ENCODE data around the gene NME2. TPM values are rescaled to one million over a fixed set of nuclear protein-coding genes. Genes with fewer than 3 reads are reported as not detected.
"Not testable (repeated sequence)": the region's sequence is repeated elsewhere in the genome, so short reads cannot be mapped to it uniquely, and the experiment has no call there.

Gene NME2
- total RNA-seq, 1 donor from 2014 or later = 708 TPM

GRCh38 chr17:51159604-51160003 lies 6.6 kb upstream of the NME2 start:
- peaks cover 68% of the 10 kb centered on the region for H3K36me3 Mint-ChIP-seq (ENCODE audit: low read depth)
- intact Hi-C loops (cut with micrococcal nuclease) = loop anchor here (10.0 kb wide), 1 partner anchor 785 kb away; the partner anchor contains the start of genes EME1 and MRPL27

GRCh38 chr17:51161541-51161940 lies 4.7 kb upstream of the NME2 start:
- Mint-ChIP-seq H3K4me3 (ENCODE audit: low read depth) (no peak overlapping the region), H3K27me3 (ENCODE audit: low read depth) (no peaks in the 10 kb centered on the region), H3K9me3 (no peaks in the 10 kb centered on the region), H3K36me3 (ENCODE audit: low read depth) (peaks cover 82% of the 10 kb centered on the region), H3K4me1 (ENCODE audit: low read depth) (peaks cover 24% of the 10 kb centered on the region), H3K27ac (no peak overlapping the region)
- intact Hi-C loops (cut with micrococcal nuclease) = no loop called here
- no peak for DNase-seq (ENCODE audit: low spot score)

More at GRCh38 chr17:51159604-51160003, 6.6 kb upstream of the NME2 start:
- Mint-ChIP-seq H3K4me1 (ENCODE audit: low read depth) (peaks cover 21% of the 10 kb centered on the region), H3K27me3 (ENCODE audit: low read depth) (no peaks in the 10 kb centered on the region), H3K4me3 (ENCODE audit: low read depth) (no peak overlapping the region), H3K9me3 (no peaks in the 10 kb centered on the region), H3K27ac (no peak overlapping the region)
- no peak for DNase-seq (ENCODE audit: low spot score)

DNA sequence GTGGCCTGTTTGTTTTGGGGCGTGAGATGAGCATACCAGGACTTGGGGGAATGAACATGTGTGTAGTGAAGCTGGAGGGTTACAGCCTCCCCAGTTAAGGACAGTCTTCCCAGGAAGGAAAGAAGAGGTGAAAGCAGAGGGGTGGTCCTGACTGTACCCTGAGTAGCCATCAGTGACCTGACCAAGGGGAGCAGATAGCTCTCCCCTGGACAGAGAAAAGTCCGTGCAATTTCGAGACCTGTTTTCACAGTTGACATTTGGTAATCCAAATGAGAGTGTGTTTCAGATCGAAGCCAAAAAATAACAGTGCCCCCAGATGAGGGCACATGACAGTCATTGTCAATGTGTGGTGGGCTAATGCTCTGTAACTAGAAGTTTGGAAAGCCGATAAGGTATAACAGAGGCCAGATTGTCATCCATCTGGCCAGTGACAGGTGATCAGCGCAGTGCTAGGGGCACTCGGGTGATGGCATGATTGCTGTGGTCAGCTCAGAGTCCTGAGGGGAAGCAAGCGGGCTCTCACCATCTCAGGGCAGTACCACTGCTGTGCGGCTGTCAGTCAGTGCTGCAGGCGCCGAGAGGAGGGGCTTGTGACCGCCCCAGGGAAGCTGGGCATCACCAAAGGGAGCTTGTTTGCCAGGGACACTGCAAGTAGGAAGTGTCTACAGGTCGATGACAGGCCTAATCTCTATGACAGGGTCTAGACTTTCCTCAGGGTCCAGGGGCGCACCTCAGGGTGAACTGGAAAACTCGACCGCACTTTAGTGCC lies 1.1 kb upstream of the NME2 start:
- no peak for DNase-seq (ENCODE audit: low spot score)
- intact Hi-C loops (cut with micrococcal nuclease) = loop anchor here (5.0 kb wide), 4 partner anchors 43 to 298 kb away; partner anchors contain the start of genes MBTD1, SPAG9, TOB1 and UTP18
- Mint-ChIP-seq H3K27ac (peak overlapping the region; percentile 90), H3K27me3 (ENCODE audit: low read depth) (no peaks in the 10 kb centered on the region), H3K9me3 (no peaks in the 10 kb centered on the region), H3K36me3 (ENCODE audit: low read depth) (peaks cover 83% of the 10 kb centered on the region), H3K4me1 (ENCODE audit: low read depth) (peaks cover 28% of the 10 kb centered on the region), H3K4me3 (ENCODE audit: low read depth) (peak overlapping the region; percentile 86)

- Mint-ChIP-seq H3K27ac (peak overlapping the region; percentile 90), H3K9me3 (no peaks in the 10 kb centered on the region), H3K4me1 (ENCODE audit: low read depth) (peaks cover 26% of the 10 kb centered on the region), H3K36me3 (ENCODE audit: low read depth) (peaks cover 84% of the 10 kb centered on the region), H3K4me3 (ENCODE audit: low read depth) (peak overlapping the region; percentile 86), H3K27me3 (ENCODE audit: low read depth) (no peaks in the 10 kb centered on the region)
- peak; percentile 11 for DNase-seq (ENCODE audit: low spot score)
- intact Hi-C loops (cut with micrococcal nuclease) = loop anchor here (1.0 to 5.0 kb wide), 5 partner anchors 12 to 298 kb away; partner anchors contain the start of genes MBTD1, NME1, SPAG9 and TOB1
These were observed 472 bp upstream of the NME2 start for GRCh38 chr17:51165680-51166197.

DNA sequence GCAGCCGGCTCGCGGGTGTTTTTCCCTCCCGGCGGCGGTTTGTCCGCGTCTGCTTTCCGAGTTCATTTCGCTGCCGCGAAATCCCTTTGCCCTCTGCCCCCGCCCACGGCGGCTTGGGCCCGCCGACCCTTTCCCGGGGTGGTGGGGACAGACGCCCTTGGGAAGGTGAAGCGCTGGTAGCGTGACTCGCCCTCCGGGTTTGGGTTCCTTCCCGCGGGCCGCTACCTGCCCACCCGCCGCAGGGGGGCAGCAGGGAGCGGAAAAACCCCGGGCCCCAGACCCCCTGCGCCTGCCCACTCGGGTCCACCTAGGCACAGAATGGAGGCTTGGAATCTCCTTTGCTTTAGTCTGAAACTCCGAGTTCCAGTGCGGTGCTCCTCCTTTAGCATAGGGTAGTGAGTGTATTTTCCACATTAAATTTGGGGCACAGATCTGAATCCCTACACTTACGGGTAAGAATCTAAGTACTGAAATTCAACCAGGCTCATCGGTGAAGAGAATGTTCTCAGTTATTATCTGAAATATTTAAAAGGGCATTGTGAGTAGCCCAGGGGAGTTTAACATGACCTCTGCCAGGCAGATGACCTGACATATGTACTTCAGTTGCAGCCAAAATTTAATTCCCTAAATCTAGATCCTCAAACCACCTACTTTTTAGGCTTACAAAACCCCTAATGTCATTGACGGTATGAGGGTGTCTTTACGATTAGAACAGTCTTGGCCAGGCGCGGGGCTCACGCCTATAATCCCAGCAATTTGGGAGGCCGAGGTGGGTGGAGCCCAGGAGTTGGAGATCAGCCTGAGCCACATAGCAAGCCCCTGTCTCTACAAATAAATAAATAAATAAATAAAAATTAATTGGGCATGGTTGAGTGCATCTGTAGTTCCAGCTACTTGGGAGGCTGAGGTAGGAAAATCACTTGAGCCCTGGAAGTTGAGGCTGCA lies 1.0 kb downstream of the NME2 start:
- intact Hi-C loops (cut with micrococcal nuclease) = loop anchor here (1.0 to 5.0 kb wide), 5 partner anchors 14 to 300 kb away; partner anchors contain the start of genes MBTD1, NME1, SPAG9 and TOB1
- Mint-ChIP-seq H3K4me3 (ENCODE audit: low read depth) (peak overlapping the region; percentile 89), H3K36me3 (ENCODE audit: low read depth) (peaks cover 84% of the 10 kb centered on the region), H3K27me3 (ENCODE audit: low read depth) (no peaks in the 10 kb centered on the region), H3K9me3 (no peaks in the 10 kb centered on the region), H3K27ac (peak overlapping the region; percentile 85), H3K4me1 (ENCODE audit: low read depth) (peaks cover 26% of the 10 kb centered on the region)
- peak; percentile 63 for DNase-seq (ENCODE audit: low spot score)

- peaks cover 26% of the 10 kb centered on the region for H3K4me1 Mint-ChIP-seq (ENCODE audit: low read depth)
- H3K36me3 Mint-ChIP-seq (ENCODE audit: low read depth) = peaks cover 77% of the 10 kb centered on the region
- intact Hi-C loops (cut with micrococcal nuclease) = loop anchor here (5.0 kb wide), 4 partner anchors 47 to 302 kb away; partner anchors contain the start of genes MBTD1, SPAG9, TOB1 and UTP18
- no peaks in the 10 kb centered on the region for H3K27me3 Mint-ChIP-seq (ENCODE audit: low read depth)
- no peaks in the 10 kb centered on the region for H3K9me3 Mint-ChIP-seq
- H3K27ac Mint-ChIP-seq = peak overlapping the region; percentile 67
- H3K4me3 Mint-ChIP-seq (ENCODE audit: low read depth) = peak overlapping the region; percentile 38
- no peak for DNase-seq (ENCODE audit: low spot score)
These were observed 3.1 kb downstream of the NME2 start for GRCh38 chr17:51169340-51169739.

- H3K27ac Mint-ChIP-seq = no peak overlapping the region
- intact Hi-C loops (cut with micrococcal nuclease) = no loop called here
- no peaks in the 10 kb centered on the region for H3K27me3 Mint-ChIP-seq (ENCODE audit: low read depth)
- H3K4me3 Mint-ChIP-seq (ENCODE audit: low read depth) = no peak overlapping the region
- peaks cover 19% of the 10 kb centered on the region for H3K4me1 Mint-ChIP-seq (ENCODE audit: low read depth)
- peaks cover 66% of the 10 kb centered on the region for H3K36me3 Mint-ChIP-seq (ENCODE audit: low read depth)
- no peak for DNase-seq (ENCODE audit: low spot score)
- no peaks in the 10 kb centered on the region for H3K9me3 Mint-ChIP-seq
These were observed 4.5 kb downstream of the NME2 start for GRCh38 chr17:51170736-51171135.

GRCh38 chr17:51172030-51172429 lies 5.8 kb downstream of the NME2 start:
- H3K9me3 Mint-ChIP-seq; H3K4me3 Mint-ChIP-seq (ENCODE audit: low read depth); intact Hi-C loops (cut with micrococcal nuclease); H3K27ac Mint-ChIP-seq; H3K27me3 Mint-ChIP-seq (ENCODE audit: low read depth); DNase-seq (ENCODE audit: low spot score): not testable (repeated sequence)
- peaks cover 15% of the 10 kb centered on the region for H3K4me1 Mint-ChIP-seq (ENCODE audit: low read depth)
- H3K36me3 Mint-ChIP-seq (ENCODE audit: low read depth) = peaks cover 61% of the 10 kb centered on the region

- Mint-ChIP-seq H3K4me3 (ENCODE audit: low read depth) (no peak overlapping the region), H3K27me3 (ENCODE audit: low read depth) (no peaks in the 10 kb centered on the region), H3K36me3 (ENCODE audit: low read depth) (peaks cover 27% of the 10 kb centered on the region), H3K9me3 (no peaks in the 10 kb centered on the region), H3K4me1 (ENCODE audit: low read depth) (no peaks in the 10 kb centered on the region), H3K27ac (no peak overlapping the region)
- DNase-seq (ENCODE audit: low spot score) = no peak
- intact Hi-C loops (cut with micrococcal nuclease) = no loop called here
These were observed 14.3 kb downstream of the NME2 start for GRCh38 chr17:51180486-51180885.

DNA sequence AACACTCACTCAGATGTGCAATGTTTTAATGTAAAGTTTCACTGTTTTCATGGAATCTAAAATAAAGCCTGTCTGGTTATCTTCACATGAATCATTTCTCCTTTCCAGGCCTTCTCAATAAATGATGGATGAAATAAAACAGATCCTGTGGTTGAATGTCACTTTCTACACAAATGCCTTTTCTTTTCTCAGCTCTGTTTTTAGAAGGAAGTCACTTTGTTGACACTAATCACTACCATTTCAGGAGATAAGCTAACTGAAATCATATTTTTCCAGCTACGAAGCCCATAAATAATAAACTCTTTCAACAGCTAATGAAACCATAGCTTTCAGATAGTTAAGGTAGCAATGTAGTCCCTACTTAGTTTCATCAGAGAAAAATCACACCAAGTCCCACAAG lies 17.9 kb downstream of the NME2 start:
- Mint-ChIP-seq H3K36me3 (ENCODE audit: low read depth) (peaks cover 33% of the 10 kb centered on the region), H3K4me1 (ENCODE audit: low read depth) (no peaks in the 10 kb centered on the region), H3K27ac (no peak overlapping the region), H3K27me3 (ENCODE audit: low read depth) (no peaks in the 10 kb centered on the region), H3K4me3 (ENCODE audit: low read depth) (no peak overlapping the region), H3K9me3 (no peaks in the 10 kb centered on the region)
- intact Hi-C loops (cut with micrococcal nuclease) = no loop called here
- no peak for DNase-seq (ENCODE audit: low spot score)

DNA sequence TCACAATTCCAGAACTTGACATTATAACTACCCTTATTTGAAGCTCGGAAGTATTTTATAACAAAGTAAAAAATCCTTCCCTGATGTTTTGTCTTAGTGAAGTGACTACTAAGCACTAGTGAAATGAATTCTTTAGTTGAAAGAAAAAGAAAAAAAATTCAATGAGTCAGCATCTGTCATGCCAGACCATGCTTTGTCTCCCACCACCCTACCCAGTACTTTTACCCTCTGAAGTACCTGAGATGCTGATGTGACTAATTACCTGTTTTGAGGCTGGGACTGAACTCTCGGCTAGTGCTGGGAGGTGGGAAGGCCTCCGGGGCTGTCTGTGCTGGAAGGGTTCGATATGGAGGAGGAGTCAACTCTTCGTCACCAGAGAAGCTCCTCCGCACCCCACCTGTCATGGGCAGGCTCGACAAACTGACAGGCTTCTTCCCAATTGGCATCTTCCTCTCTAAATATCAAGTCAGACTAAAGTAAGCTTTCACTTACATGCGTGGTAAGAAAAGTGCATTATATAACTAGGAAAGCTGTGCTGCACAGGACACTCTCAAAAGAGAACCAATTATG lies 19.6 kb downstream of the NME2 start:
- no peak for DNase-seq (ENCODE audit: low spot score)
- Mint-ChIP-seq H3K27ac (no peak overlapping the region), H3K4me3 (ENCODE audit: low read depth) (no peak overlapping the region), H3K9me3 (no peaks in the 10 kb centered on the region), H3K36me3 (ENCODE audit: low read depth) (peaks cover 34% of the 10 kb centered on the region), H3K4me1 (ENCODE audit: low read depth) (peaks cover 2% of the 10 kb centered on the region), H3K27me3 (ENCODE audit: low read depth) (no peaks in the 10 kb centered on the region)
- intact Hi-C loops (cut with micrococcal nuclease) = no loop called here

GRCh38 chr17:51188271-51188833 lies 22.1 kb downstream of the NME2 start:
- Mint-ChIP-seq H3K36me3 (ENCODE audit: low read depth) (peaks cover 40% of the 10 kb centered on the region), H3K9me3 (no peaks in the 10 kb centered on the region), H3K4me1 (ENCODE audit: low read depth) (peaks cover 2% of the 10 kb centered on the region), H3K27ac (no peak overlapping the region), H3K4me3 (ENCODE audit: low read depth) (no peak overlapping the region), H3K27me3 (ENCODE audit: low read depth) (no peaks in the 10 kb centered on the region)
- DNase-seq (ENCODE audit: low spot score) = no peak
- intact Hi-C loops (cut with micrococcal nuclease) = no loop called here
